ENCODE results near the gene ADAMTS17.
A peak's percentile ranks its signal among the peaks of the same experiment; 100 is the strongest.

Gene ADAMTS17, protein sequence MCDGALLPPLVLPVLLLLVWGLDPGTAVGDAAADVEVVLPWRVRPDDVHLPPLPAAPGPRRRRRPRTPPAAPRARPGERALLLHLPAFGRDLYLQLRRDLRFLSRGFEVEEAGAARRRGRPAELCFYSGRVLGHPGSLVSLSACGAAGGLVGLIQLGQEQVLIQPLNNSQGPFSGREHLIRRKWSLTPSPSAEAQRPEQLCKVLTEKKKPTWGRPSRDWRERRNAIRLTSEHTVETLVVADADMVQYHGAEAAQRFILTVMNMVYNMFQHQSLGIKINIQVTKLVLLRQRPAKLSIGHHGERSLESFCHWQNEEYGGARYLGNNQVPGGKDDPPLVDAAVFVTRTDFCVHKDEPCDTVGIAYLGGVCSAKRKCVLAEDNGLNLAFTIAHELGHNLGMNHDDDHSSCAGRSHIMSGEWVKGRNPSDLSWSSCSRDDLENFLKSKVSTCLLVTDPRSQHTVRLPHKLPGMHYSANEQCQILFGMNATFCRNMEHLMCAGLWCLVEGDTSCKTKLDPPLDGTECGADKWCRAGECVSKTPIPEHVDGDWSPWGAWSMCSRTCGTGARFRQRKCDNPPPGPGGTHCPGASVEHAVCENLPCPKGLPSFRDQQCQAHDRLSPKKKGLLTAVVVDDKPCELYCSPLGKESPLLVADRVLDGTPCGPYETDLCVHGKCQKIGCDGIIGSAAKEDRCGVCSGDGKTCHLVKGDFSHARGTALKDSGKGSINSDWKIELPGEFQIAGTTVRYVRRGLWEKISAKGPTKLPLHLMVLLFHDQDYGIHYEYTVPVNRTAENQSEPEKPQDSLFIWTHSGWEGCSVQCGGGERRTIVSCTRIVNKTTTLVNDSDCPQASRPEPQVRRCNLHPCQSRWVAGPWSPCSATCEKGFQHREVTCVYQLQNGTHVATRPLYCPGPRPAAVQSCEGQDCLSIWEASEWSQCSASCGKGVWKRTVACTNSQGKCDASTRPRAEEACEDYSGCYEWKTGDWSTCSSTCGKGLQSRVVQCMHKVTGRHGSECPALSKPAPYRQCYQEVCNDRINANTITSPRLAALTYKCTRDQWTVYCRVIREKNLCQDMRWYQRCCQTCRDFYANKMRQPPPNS

DNA sequence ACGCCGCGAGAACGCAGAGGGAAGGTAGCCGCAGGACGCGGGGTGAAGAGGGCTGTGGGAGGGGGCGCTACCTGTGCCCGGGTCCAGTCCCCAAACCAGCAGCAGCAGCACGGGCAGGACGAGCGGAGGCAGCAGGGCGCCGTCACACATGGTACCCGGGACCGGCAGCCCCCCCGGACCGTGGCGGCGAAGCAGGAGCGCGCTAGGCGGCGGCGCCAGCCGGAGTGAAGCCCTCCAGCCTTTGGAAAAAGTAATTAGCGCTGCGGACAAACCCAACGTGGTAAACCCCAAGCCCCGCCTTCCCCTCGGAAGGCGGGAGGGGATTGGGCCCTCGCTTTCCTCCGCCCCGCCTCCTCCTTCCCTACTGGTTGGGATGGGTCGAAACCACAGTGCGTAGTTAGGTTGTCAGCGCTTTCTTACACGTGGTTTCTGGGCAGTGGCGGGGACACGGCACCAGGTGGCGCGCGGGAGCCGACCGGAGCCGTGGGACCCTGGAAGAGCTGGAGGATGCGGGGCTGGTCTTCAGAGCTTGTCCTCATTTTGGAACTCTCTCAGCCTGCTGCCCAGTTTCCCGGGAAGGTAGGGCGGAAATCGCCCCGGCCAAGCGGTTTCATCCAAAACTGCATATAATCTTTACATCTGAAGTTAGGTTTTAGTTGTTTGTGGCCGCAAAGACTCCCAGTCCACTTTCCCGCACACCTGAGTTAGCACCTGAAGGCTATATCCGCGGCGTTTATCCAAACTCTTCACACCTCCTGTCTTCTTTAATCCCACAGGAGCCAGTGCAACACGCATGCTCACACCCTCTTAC is at the start of gene ADAMTS17:
Gene ADAMTS17, minus strand, starts transcription at position 226 of the 811 bp plus-strand sequence. Its CDS starts 76 bp downstream, at position 150.
- DNase-seq: peak; percentile 95

DNA sequence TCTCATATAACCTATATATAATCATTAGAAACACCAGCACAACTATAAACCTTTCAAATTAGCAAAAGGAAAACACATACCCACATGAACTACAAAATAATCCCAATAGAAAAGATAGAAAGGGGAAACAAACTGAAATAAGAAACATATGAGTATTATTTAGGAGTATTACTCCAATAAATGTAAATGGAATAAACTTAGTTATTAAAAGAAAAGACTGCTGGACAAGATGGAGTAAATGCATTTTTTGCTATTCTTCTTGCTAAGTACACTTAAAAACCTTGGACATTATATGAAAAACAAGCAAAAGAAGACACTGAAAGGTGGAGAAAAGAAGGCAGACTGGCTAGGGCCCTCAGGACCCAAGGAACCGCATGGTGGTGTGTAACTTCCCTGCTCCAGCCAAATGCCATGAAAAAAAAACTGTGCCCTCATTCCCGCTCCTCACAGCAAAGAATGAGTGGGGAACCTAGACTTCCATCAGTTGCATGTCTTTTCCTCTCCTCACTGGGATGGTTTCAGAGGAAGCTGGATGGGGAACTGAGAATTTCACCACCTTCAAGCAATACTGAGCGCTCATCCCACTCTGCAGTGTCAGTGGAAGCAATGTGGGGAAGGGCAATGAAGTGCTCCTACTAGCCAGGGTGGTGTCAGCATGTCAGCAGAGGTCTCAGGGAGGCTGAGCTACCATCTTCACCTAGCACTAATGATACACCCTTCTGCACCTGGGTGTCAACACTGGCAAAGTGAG is 43.7 kb upstream of the ADAMTS17 start:
- DNase-seq: no peak

DNA sequence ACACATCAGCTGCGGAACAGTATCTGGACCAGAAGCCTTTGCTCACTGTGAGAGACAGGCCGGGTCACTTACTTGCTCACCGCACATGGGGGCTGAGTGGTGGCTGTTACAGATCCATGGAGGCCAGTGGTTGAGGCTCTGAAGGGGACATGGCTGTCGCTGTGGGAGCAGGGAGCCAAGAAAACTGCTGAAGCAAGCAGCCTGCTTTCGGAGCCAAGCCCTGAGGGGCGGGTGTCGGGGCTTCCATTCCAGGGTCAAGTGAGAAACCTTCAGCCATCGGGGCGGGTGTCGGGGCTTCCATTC is 42.3 kb upstream of the ADAMTS17 start:
- no peak for DNase-seq

DNA sequence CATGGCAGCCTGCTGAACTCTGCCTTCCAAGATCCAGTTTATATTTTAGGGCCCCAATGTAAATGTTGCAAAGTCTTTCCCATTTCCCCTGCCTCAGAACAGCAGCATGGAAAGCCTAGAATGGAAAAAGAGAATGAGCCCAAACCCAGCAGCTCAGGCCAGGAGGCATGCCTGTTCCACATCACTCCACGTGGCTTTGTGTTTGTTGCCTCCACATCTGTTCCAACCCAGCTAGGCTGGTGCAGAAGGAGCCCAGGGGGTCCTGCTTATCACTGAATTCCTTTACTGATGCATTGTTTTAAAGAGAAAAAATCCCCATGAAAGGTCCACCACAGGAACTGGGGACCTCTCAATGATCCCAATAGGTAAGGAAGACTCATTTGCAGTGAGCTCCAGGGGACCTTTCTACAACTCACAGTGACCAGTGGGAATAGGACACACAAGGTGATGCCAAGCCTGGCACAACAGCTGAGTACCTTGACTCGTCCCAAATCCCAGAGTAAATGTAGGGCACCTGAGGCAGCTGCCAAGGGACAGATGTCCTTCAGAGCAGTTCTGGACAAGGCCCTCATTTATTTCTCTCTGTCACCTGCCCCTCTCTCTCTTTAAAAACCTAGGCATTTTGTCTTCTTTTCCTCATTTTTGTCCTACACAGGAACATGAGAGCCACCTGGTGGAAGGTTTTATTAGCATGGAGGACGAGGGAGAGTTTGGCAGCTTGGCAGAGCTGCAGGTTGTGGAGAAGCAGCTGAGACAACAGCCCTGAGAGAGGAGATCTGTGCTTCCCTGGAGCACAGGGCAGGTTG is 41.7 kb upstream of the ADAMTS17 start:
- DNase-seq: peak; percentile 29

DNA sequence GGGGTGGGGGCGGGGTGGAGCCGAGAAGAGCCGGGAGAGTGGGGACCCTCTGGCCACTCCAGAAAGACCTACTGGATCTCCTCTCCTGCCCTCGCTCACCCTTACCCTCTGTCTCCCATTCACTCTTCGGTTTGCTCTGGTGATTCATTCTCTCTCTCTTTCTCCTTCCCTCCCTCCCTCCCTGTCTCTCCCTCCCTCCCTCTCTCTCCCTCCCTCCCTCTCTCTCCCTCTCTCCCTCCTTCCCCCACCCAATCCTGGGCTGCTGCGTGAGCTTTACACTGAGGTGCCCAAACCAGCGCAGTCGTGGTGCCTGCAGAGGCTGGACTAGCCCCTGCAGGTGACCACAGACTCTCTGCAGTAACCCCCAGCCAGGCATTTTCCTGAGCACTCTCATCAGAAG is 32.2 kb upstream of the ADAMTS17 start:
- no peak for DNase-seq

DNA sequence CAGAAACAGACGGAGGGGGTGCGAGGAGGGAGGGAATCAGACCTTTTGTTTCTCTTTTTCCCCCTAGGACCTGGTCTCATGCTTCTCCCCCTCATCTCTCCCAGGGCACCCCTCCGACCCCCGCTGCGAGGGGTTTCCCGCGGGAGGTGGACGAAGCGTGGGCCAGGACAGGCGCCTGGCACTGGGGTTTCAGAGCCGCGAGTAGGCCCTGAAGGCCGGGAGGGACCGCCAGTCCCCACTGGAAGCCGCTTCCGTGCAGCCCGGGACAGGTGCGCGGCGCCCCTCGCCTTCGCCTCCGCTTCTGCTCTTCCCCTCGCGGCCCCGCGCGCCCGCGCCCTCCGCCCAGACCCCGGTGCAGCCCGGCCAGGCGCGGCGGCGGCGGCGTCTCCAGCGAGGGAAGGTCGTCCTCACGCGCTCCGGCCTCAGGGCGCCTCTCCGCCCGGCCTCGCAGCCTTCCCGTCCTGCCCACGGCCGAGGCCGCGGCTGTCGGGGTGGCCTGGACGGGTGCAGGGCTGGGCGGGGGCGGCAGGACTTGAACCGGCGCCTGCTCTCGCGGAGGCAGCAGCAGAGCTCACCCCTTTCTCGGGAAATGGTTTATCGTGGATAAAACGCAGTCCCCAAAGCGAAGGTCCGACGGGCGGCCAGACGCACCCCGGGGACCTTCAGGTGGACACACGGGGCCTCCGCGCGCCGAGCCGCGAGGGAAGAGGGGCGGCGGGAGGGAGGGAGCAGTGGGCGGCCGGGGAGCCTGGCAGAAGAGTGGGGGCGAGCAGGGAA is 31.5 kb upstream of the ADAMTS17 start:
- no peak for DNase-seq

DNA sequence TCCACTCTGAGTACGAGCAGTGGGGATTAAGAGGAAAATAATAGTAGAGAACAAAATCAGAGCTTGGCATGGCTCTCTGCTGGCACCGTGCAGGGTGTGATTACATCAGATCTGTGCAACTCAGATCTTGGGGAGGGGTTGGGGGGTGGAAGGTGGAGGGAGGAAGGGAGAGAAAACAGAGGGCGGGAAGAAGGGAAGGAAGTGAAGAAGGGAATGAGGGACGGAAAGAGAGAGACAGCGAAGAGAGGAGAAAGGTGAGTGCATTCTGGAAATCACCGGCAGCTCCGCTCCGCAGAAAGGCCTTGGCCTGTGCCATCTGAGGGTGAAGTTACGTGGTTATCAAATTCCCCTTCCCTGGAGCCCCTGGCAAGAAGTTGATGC is 31.0 kb upstream of the ADAMTS17 start:
- no peak for DNase-seq

DNA sequence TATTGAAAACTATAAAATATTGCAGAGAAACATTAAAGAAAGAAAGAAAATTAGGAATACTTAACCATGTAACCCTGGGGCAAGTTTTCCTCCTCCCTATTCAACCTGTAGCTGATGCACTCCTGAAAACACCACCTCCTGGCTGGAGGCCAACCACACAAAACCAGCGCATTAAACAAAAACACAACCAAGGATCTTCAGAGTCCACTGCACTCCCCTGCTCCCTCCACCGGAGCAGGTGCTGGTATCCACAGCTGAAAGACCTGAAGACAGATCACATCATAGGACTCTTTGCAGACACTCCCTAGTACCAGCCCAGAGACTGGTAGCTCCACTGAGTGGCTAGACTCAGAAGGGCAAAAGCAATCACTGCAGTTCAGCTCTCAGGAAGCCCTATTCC is 13.6 kb upstream of the ADAMTS17 start:
- DNase-seq: no peak

DNA sequence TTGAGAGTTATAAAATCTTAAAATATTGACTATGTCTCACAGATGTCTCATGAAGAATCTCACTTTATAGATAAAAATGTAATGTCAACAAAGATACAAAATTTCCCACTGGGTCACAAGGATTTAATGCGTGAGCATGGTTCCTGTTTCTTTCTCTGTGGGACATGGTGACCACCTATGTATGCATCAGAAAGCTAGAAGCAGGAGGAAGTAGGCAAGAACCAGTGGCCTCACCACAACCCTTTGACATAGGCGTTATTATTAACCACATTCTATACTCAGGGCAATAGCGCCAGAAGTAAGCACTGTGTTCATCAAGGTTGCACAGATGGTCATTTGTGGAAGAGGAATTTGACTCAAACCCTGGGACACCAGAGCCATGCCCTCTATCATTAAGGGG is 11.7 kb upstream of the ADAMTS17 start:
- no peak for DNase-seq

DNA sequence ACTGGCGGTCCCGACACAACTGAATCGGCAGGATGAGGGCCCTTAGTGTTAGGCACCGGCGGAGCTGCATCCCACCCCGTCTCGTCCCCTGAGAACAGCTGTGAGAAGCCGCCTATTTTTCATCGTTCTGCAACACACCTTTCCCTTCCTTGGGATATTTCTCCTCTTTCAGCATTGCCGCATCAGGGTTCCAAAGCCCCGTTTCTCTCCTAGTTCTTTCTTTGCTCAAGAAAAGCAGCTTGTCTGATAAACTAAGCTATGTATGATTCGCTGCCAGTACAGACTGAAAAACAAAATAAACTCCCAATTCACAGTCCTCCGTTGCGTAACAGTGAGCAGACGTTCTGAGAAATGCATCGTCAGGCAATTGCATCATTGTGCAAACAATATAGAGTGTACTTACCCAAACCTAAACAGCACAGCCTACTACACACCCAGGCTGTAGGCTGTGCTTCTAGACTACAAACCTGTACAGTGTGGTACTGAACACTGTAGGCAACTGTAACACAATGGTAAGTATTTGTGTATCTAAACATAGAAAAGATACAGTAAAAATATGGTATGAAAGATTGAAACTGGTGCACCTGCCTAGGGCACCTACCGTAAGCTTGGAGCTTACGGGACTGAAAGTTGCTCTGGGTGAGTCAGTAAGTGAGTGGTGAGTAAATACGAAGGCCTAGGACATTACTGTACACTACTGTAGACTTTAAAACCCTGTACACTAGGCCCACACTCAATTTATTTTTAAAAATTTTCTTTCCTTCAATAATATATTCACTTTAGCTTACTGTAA is 8.9 kb upstream of the ADAMTS17 start:
- DNase-seq: no peak

DNA sequence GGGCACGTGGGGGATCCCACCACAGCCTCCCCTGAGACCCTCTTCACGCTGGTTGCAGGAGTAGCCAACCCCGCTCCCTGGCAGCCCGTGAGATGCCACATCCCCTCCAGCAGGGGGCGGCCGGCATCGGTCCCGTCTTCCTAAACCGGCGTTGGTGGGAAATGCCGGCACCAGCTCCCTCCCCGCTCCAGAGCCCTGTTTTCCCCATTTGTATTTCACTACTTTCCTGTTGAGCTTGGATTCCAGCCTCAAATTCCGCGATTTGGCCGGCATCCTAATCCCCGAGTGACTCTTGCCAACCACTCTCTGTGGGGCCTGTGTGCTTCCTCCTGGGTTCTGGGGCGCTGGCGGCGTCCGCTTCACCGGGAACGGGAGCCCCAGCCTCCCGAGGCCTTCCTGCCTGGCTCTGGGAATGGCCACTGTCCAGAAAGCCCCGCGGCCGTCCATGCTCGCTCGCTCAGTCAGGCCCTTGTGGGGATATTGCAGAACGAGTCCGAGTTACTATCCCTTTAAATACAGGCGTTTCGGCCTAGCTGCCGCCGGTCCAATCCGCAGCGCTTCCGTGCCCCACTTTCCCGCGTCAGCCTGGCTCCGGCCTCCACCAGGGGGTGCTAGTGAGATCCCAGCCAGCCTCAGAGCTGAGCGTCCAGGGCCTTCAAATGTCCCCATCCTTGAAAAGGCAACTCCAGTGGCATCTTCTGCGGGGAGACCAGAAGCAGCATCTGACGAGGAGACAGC is 8.1 kb upstream of the ADAMTS17 start:
- DNase-seq: peak; percentile 92

DNA sequence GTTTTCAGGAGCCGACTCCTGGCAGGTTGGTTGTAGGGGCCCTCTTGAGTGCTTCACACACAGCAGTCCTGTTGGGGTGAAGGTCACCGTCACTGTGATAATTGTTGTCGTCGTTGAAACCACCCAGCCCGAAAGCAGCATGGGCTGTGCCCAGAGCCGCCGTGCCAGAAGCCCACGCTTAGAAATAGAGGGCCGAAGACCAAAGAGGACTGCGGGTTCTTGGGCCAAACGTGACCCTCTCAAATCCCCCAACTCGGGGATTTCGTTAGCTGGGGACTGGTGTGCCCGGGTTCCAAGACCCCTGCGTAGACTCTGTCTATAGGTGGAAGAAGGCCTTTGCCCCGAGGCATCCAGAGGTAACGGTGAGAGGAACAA is 7.5 kb upstream of the ADAMTS17 start:
- DNase-seq: no peak

DNA sequence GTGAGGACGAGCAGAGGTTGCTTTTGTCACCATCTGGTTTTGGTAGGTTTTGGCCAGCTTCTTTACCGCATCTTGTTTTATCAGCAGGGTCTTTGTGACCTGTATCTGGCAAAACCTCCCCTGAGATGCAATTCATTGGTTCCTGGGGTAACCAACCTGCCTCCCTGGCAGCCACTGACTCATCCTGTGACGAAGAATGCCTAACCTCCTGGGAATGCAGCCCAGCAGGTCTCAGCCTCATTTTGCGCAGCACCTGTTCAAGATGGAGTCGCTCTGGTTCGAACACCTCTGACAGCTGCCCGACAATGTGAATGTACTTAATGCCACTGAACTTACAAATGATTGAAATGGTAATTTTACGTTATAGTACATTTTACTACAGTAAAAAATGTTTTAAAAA is 6.8 kb upstream of the ADAMTS17 start:
- no peak for DNase-seq

DNA sequence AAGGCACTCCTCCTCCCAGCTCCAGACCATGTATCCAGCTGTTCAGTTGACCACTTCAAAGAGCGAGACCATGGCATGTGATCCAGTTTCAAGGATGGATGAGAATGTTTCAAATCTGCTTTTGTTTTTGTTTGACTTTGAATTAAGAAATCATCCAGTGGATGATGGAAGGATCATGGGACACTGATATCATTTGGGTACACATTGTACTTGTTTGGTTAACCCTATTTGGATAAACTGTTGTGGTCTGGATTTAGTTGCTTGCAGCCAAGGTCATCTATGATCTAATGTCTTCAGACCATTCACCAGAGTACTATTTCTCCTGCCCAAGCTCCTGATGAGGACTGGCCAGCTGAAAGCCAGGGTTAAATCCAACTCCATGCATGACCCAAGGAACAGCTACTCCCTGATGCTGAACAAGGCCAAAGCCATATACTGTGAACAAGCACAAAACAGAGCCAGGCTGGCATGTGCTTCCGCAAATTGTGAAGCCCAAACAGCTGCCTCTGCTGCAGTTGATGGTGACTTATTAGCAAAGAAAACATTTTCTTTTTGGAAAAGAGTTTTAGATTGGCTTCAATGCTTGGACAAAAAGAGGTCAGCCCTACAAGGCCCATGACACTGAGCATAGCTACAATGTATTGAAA is 5.2 kb upstream of the ADAMTS17 start:
- no peak for DNase-seq

DNA sequence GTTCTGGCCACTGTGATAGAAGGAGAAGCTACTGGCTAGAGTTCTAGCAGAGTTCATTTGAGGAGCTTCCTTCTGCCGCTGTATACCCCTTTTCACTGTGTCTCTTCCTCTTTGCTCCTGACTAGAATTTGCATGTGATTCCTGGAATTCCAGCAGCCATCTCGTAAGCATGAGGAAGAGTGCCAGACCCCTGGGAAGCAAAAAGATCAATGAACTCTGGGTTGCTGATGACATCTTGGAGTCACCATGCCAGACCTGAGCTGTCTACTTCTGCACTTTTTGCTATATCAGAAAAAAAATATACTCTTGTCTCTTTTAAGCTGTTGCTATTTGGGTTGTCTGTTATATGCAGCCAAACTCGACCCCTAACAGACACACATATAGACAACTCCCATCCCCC is 3.7 kb upstream of the ADAMTS17 start:
- DNase-seq: no peak

DNA sequence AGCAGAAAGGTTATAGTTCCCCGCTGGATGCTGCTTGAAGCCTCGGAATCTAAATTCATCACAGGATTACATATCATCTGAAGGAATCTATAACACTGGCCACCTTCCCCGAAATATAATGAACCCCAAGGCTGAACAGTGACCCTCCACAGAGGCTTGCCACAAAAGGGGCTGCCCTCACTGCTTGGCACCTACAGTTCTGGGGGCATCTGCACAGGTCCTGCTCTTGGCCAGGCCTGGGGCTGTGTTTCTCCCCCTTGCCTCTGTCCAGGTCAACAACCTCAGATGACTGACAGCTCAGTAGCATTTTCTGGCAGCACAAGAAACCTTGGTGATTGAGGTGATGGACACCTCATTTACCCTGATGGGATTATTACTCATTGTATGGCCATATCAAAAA is 1.5 kb upstream of the ADAMTS17 start:
- no peak for DNase-seq

DNA sequence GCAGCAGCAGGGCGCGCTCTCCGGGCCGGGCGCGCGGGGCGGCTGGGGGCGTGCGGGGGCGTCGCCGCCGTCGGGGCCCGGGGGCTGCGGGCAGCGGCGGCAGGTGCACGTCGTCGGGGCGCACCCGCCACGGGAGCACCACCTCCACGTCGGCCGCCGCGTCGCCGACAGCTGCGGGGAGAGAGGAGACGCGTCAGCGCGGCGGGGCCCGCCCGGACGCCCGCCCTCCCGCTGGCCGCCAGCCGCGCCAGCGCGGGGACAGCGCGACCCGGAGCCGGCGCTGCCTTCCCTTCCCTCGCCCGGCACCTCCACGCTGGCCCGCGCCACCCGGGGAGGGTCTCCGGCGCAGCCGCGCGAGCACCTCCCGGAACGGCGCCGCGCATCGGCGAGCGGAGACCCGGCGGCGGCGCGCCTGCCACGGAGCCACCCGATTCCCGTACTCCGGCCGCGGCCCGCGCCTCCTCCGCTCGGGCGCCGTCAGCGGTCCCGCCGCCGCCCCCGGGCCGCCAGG is 481 bp downstream of the ADAMTS17 start:
- DNase-seq: no peak

DNA sequence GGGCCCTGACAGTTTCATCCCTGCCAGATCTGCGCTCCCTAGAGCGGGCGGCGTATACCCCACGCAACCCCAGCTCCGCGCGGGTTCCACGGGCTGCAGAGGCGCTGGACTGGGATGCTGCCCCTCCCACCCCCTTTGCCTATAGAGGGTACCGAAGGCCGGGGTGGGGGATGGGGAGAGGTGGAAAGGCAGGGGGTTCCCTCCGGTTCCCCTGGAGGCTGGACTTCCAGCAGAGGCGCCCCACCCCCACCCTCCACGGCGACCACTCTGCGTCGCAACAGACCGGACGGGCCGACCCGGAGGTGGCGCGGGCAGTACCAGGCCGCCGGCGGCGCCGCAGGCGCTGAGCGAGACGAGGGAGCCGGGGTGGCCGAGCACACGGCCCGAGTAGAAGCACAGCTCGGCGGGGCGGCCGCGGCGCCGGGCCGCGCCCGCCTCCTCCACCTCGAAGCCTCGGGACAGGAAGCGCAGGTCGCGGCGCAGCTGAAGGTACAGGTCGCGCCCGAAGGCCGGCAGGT is 995 bp downstream of the ADAMTS17 start:
- no peak for DNase-seq

Data from activated CD4-positive, alpha-beta T cell treated with anti-CD3 and anti-CD28 coated beads for 48 hours (primary cell).